BE2C (cell line): ENCODE data around the gene SYS1.
A peak's percentile ranks its signal among the peaks of the same experiment; 100 is the strongest.

Experiments
- DNase-seq: peaks from one replicate; pipeline ENCODE4 v3.0.0-alpha.2; 2020
- H3K27me3 ChIP-seq: fragments of 250-450 bp; sonication (Bioruptor Pico); 2 replicates; pipeline ENCODE4 v1.5.1; 2020; ENCODE audit warnings: mild to moderate bottlenecking
- H3K36me3 ChIP-seq: fragments of 250-450 bp; sonication (Bioruptor Pico); 2 replicates; pipeline ENCODE4 v1.5.1; 2020; ENCODE audit warnings: mild to moderate bottlenecking
- H3K4me1 ChIP-seq: fragments of 250-450 bp; sonication (Bioruptor Pico); 2 replicates; pipeline ENCODE4 v1.5.1; 2020
- H3K4me3 ChIP-seq: 2 replicates; pipeline ENCODE4 v1.5.1; 2011; ENCODE audit warnings: low read depth, low read length
- H3K9me3 ChIP-seq: fragments of 250-450 bp; sonication (Bioruptor Pico); 2 replicates; pipeline ENCODE4 v1.5.1; 2020
- TF ChIP-seq, protein P1 (sequence below): IDR thresholded peaks from 2 replicates; pipeline ENCODE4 v1.5.1; 2012; ENCODE audit warnings: mild to moderate bottlenecking, low read depth, low read length

SYS1 gene

DNA sequence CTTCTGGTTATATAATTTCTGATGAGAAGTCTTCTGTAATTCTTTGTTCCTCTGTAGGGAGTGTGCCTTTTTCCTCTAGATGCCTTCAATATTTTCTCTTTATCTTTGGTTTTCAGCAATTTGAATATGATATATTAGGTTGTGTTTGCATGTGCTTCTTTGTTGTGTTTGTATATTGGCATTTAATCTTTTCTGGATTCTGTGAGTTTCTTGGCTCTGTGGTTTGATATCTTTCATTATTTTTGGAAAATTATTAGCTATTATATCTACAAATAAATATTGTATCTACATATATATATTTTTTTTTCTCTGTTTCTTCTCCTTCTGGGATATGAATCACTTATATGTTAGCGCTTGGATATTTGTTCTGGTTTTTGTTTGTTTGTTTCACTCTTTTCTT, 36.1 kb downstream of the SYS1 start:
- no peaks in the 10 kb centered on the region for H3K27me3 ChIP-seq
- TF ChIP-seq, protein P1, sequence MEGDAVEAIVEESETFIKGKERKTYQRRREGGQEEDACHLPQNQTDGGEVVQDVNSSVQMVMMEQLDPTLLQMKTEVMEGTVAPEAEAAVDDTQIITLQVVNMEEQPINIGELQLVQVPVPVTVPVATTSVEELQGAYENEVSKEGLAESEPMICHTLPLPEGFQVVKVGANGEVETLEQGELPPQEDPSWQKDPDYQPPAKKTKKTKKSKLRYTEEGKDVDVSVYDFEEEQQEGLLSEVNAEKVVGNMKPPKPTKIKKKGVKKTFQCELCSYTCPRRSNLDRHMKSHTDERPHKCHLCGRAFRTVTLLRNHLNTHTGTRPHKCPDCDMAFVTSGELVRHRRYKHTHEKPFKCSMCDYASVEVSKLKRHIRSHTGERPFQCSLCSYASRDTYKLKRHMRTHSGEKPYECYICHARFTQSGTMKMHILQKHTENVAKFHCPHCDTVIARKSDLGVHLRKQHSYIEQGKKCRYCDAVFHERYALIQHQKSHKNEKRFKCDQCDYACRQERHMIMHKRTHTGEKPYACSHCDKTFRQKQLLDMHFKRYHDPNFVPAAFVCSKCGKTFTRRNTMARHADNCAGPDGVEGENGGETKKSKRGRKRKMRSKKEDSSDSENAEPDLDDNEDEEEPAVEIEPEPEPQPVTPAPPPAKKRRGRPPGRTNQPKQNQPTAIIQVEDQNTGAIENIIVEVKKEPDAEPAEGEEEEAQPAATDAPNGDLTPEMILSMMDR: no peak
- H3K9me3 ChIP-seq: 0 out of 2 replicates have a peak, but pooled peaks cover 3% of the 10 kb centered on the region
- H3K36me3 ChIP-seq: no peaks in the 10 kb centered on the region
- no peak overlapping the region for H3K4me3 ChIP-seq
- H3K4me1 ChIP-seq: no peaks in the 10 kb centered on the region
- no peak for DNase-seq

DNA sequence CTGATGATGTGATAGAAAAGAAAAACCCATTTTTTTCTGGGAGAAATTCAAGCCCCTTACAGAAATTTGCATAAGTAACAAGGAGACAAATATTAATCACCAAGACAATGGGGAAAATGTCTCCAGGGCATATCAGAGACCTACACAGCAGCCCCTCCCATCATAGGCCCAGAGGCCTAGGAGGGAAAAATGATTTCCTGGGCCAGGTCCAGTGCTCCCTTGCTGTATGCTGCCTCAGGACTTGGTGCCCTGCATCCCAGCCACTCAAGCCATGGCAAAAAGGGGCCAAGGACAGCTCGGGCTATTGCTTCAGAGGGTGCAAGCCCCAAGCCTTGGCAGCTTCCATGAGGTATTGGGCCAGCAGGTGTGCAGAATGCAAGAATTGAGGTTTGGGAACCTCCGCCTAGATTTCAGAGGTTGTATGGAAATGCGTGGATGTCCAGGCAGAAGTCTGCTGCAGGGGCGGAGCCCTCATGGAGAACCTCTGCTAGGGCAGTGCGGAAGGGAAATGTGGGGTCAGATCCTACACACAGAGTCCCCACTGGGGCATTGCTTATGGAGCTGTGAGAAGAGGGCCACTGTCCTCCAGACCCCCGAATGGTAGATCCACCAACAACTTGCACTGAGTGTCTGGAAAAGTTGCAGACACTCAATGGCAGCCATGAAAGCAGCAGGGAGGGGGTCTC, 37.5 kb downstream of the SYS1 start:
- Histone ChIP-seq H3K4me3 (no peak overlapping the region), H3K9me3 (0 out of 2 replicates have a peak, but pooled peaks cover 3% of the 10 kb centered on the region), H3K4me1 (no peaks in the 10 kb centered on the region), H3K36me3 (no peaks in the 10 kb centered on the region), H3K27me3 (peaks cover 1% of the 10 kb centered on the region)
- TF ChIP-seq, protein P1: no peak
- DNase-seq: no peak

DNA sequence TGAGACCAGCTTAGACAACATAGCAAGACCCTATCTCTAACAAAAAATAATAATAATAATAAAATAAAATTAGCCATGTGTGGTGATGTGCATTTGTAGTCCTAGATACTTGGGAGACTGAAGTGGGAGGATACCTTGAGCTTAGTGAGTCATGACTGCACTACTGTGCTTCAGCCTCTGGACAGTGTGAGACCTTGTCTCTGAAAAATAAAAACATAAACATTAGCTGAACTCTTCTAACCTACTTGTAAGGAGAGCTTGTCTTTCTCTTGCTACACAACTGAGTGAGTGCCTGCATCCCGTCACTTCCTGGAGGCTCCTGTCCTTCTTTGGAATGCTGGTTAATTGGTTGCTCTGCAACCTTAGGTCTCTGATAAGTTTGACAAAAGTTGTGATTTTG, 40.0 kb downstream of the SYS1 start:
- no peak overlapping the region for H3K4me3 ChIP-seq
- no peaks in the 10 kb centered on the region for H3K36me3 ChIP-seq
- DNase-seq: no peak
- H3K9me3 ChIP-seq: 0 out of 2 replicates have a peak, but pooled peaks cover 3% of the 10 kb centered on the region
- TF ChIP-seq, protein P1: no peak
- H3K27me3 ChIP-seq: peaks cover 22% of the 10 kb centered on the region
- H3K4me1 ChIP-seq: no peaks in the 10 kb centered on the region

DNA sequence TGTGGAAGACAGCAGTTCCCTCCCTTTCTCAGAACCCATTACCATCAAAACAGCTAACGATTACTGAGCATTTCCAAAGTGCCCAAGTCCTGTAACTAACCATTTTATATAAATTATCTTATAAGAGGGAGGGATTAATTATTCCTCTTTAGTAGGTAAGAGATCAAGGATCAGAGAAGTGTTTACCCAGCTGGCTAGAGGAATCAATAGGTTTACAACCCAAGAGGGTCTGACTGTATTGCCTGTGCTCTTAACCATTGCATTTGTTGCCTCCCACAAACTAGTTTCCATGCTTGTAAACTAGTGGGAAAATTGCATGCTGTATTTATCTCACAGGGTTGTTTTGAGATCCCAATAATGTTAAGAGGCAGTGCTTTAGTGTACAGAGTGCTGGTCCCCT, 41.5 kb downstream of the SYS1 start:
- Histone ChIP-seq H3K4me3 (no peak overlapping the region), H3K27me3 (peaks cover 22% of the 10 kb centered on the region), H3K36me3 (no peaks in the 10 kb centered on the region), H3K9me3 (0 out of 2 replicates have a peak, but pooled peaks cover 3% of the 10 kb centered on the region), H3K4me1 (no peaks in the 10 kb centered on the region)
- TF ChIP-seq, protein P1: no peak
- no peak for DNase-seq

DNA sequence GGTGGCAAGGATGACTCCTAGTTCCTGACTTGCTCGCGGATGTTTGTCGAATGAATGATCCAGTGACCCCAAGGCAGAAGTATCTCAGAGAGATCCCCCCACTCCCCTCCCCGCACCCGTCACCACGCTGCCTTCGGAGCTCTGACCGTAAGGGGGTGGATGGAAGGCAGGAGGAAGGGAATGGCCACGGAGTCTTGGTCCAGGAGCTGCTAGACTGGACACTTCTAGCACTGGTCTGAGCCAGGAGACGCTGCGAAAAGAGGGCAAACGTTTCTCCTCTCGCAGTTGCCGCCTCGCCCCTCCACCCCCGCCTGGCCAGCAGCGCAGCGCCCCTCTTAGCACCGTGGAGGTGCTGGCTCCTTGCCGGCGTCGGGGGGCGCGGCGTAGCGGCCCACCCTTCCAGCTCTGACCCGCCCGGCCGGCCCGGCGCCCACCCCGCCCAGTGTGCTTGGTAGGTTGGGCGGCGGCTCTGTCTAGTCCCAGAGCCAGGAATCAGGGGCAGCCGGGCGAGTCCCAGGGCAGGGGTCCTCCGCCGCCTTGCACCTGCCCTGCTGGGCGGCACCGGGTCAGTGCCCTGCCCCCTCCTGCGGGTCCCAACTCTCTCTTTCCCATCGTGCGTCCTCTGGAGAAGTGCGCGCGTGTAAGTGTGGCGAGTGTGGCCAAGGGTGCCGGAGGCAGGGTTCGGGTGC, 42.8 kb downstream of the SYS1 start:
- 0 out of 2 replicates have a peak, but pooled peaks cover 2% of the 10 kb centered on the region for H3K9me3 ChIP-seq
- no peak for DNase-seq
- H3K4me3 ChIP-seq: peak overlapping the region; percentile 71
- H3K36me3 ChIP-seq: peaks cover 3% of the 10 kb centered on the region; the same call in 1 of the 2 replicates
- H3K27me3 ChIP-seq: peaks cover 22% of the 10 kb centered on the region
- TF ChIP-seq, protein P1: no peak
- no peaks in the 10 kb centered on the region for H3K4me1 ChIP-seq
